Psoas muscle (tissue), 8 donors: Measurements from ENCODE around the gene KLF16. TPM values are rescaled to one million over a fixed set of nuclear protein-coding genes. Genes with fewer than 3 reads are reported as not detected.
A peak's percentile ranks its signal among the peaks of the same experiment; 100 is the strongest.

Experiments used
- ATAC-seq, 4 donors: fragments of 200-7000 bp; cut with Tn5 transposase; one replicate each; pipeline ENCODE4 v1.9.1; 2020; ENCODE audit warnings: moderate library complexity in 3 of 4, mild to moderate bottlenecking in 2 of 4
- DNase-seq, 2 donors: peaks; one replicate each; pipeline ENCODE4 v3.0.0-alpha.2; 2020
- H3K27ac ChIP-seq: fragments of 200-600 bp; one replicate; pipeline ENCODE4 v1.8.0; 2022
- H3K27me3 ChIP-seq, 3 donors: fragments of 200-600 bp in 1 of 3; one replicate each; pipeline versions ENCODE4 v1.6.1 to v1.8.0; 2013 to 2022; ENCODE audit warnings: low read length in 2 of 3, mild to moderate bottlenecking in 2 of 3, moderate library complexity in 1 of 3; ENCODE audit not compliant: insufficient read depth in 3 of 3
- H3K36me3 ChIP-seq, 2 donors: fragments of 200-600 bp in 1 of 2; one replicate each; pipeline versions ENCODE4 v1.6.1 to v1.8.0; 2013 to 2022; ENCODE audit warnings: low read depth in 1 of 2, mild to moderate bottlenecking in 1 of 2, moderate library complexity in 1 of 2; ENCODE audit not compliant: insufficient read depth in 1 of 2
- H3K4me1 ChIP-seq: fragments of 200-600 bp; one replicate; pipeline ENCODE4 v1.8.0; 2022
- H3K4me3 ChIP-seq: fragments of 200-600 bp; one replicate; pipeline ENCODE4 v1.8.0; 2022; ENCODE audit warnings: mild to moderate bottlenecking
- H3K9me3 ChIP-seq: fragments of 200-600 bp; one replicate; pipeline ENCODE4 v1.8.0; 2022
- CTCF ChIP-seq: fragments of 200-600 bp; IDR thresholded peaks from one replicate; pipeline ENCODE4 v1.8.0; 2022; ENCODE audit warnings: antibody characterized with exemption
- WGBS, 3 donors: extraction: QIAGEN DNeasy Blood & Tissue Kit; methylation state at CpG; one replicate each; pipeline versions ENCODE4 v1.1.6 to v1.1.7; 2013; 5-methylcytosine and 5-hydroxymethylcytosine counted together
- intact Hi-C, 2 donors: fragments of 100-400 bp; cut with DNase I; formaldehyde crosslinking; loops; one replicate each; pipeline versions ENCODE4 v1.11.0 to v1.14.2; 2022
- polyA plus RNA-seq, 3 donors: library from polyadenylated mRNA; stranded (reverse); fragments of 200-250 nt; gene quantifications; one replicate each; pipeline ENCODE4 v1.2.3, GENCODE V29; 2013
- total RNA-seq, 4 donors: library from RNA; stranded (reverse); fragmentation: NEBNext Ultra II Directional in 2 of 4; extraction: Animal tissue kit (Norgen Biotek cat#: 25700) in 2 of 4; gene quantifications; one replicate each; pipeline versions ENCODE4 v1.2.1 to v1.2.4, GENCODE V29; 2021 to 2023
- donor health status: healthy with polysubstance abuse.
- donor health status: DM: no; HTN: no; CAD: no; lungs with moderate emphysema.
- donor health status: Bipolar disorder and iron deficiency.
- donor health status: healthy.
- donor health status: DM: yes; HTN: yes; CAD: no.
- donor health status: DM: no; HTN: no; CAD: no.
- donor health status: DM: no; HTN: no; CAD: no.
- donor health status: DM: yes; HTN: yes; CAD: no.

The KLF16 gene
- total and polyA plus RNA-seq, 7 donors: 2.2 to 13.0 (median 3.3) TPM

GRCh38 chr19:1847684-1848398 is 15.5 kb downstream of the KLF16 start:
- ATAC-seq (peak in 1 of 4 donors; percentile 4), DNase-seq (peak in 1 of 2 donors; percentile 40)
- 0% methylated on average over 43 to 72 of the region's 72 CpGs for WGBS, 3 donors
- Histone ChIP-seq H3K27ac (peak overlapping the region; percentile 99), H3K9me3 (no peaks in the 10 kb centered on the region), H3K4me1 (peaks cover 44% of the 10 kb centered on the region), H3K27me3 (peaks cover 0 to 16% (median 2%) of the 10 kb centered on the region in 3 donors), H3K36me3 (no peaks in the 10 kb centered on the region), H3K4me3 (peak overlapping the region; percentile 88)
- no peak for TF ChIP-seq CTCF
- intact Hi-C loops: no loop called here

- H3K27ac ChIP-seq: peak overlapping the region; percentile 99
- WGBS, 3 donors: 6 to 8% (median 7%) methylated on average over 12 of the region's 12 CpGs
- no peaks in the 10 kb centered on the region for H3K9me3 ChIP-seq
- ATAC-seq (no peak), DNase-seq (no peak)
- peaks cover 0 to 10% (median 2%) of the 10 kb centered on the region in 3 donors for H3K27me3 ChIP-seq
- H3K4me3 ChIP-seq: peak overlapping the region; percentile 88
- intact Hi-C loops: no loop called here
- no peak for TF ChIP-seq CTCF
- no peaks in the 10 kb centered on the region for H3K36me3 ChIP-seq
- peaks cover 49% of the 10 kb centered on the region for H3K4me1 ChIP-seq
Observed at GRCh38 chr19:1847348-1847683, 16.1 kb downstream of the KLF16 start.

- intact Hi-C loops: no loop called here
- DNase-seq (peak in 1 of 2 donors; percentile 13), ATAC-seq (no peak)
- no peak for TF ChIP-seq CTCF
- Histone ChIP-seq H3K27ac (no peak overlapping the region), H3K4me3 (peak overlapping the region; percentile 88), H3K4me1 (peaks cover 54% of the 10 kb centered on the region), H3K36me3 (no peaks in the 10 kb centered on the region), H3K9me3 (no peaks in the 10 kb centered on the region), H3K27me3 (peaks cover 0 to 5% (median under 1%) of the 10 kb centered on the region in 3 donors)
- WGBS, 3 donors: 53 to 64% (median 61%) methylated on average over 29 of the region's 29 CpGs
Observed at GRCh38 chr19:1846517-1847204, 16.7 kb downstream of the KLF16 start.

- intact Hi-C loops: no loop called here
- Histone ChIP-seq H3K27ac (no peak overlapping the region), H3K9me3 (no peaks in the 10 kb centered on the region), H3K4me1 (peaks cover 61% of the 10 kb centered on the region), H3K4me3 (peak overlapping the region; percentile 88), H3K36me3 (no peaks in the 10 kb centered on the region), H3K27me3 (no peaks in the 10 kb centered on the region)
- no peak for ATAC-seq
- whole genome bisulfite sequencing, 3 donors: 59 to 73% (median 71%) methylated on average over 11 of the region's 11 CpGs
- DNase-seq: no peak
- TF ChIP-seq CTCF: no peak
Observed at GRCh38 chr19:1845642-1846041, 17.7 kb downstream of the KLF16 start.
